OCI-LY7 (cell line): ENCODE data around the gene METTL1.

Experiments used
- EZH2phosphoT487 ChIP-seq: fragments of 200-600 bp; sonication (generic); IDR thresholded peaks from 2 replicates; pipeline ENCODE4 v1.6.1; 2018; ENCODE audit warnings: low read depth, borderline replicate concordance, mild to moderate bottlenecking, mixed run types, antibody characterized with exemption, low read length, moderate library complexity, mixed read lengths
- TF ChIP-seq, protein P1 (sequence below): fragments of 200-600 bp; sonication (generic); conservative IDR thresholded peaks from 2 replicates; pipeline ENCODE4 v1.5.1; 2014; ENCODE audit warnings: mild to moderate bottlenecking, antibody characterized with exemption, low read length, moderate library complexity, mixed read lengths

GRCh38 chr12:57757771-57758170, 14.1 kb downstream of the METTL1 start:
- TF ChIP-seq, protein P1, sequence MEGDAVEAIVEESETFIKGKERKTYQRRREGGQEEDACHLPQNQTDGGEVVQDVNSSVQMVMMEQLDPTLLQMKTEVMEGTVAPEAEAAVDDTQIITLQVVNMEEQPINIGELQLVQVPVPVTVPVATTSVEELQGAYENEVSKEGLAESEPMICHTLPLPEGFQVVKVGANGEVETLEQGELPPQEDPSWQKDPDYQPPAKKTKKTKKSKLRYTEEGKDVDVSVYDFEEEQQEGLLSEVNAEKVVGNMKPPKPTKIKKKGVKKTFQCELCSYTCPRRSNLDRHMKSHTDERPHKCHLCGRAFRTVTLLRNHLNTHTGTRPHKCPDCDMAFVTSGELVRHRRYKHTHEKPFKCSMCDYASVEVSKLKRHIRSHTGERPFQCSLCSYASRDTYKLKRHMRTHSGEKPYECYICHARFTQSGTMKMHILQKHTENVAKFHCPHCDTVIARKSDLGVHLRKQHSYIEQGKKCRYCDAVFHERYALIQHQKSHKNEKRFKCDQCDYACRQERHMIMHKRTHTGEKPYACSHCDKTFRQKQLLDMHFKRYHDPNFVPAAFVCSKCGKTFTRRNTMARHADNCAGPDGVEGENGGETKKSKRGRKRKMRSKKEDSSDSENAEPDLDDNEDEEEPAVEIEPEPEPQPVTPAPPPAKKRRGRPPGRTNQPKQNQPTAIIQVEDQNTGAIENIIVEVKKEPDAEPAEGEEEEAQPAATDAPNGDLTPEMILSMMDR: no peak
- no peak for TF ChIP-seq EZH2phosphoT487
